Fibroblast of pulmonary artery (primary cell): ENCODE data around the gene CEP192.

Experiments
- DNase-seq: peaks from one replicate; pipeline ENCODE4 v3.0.0-alpha.2; 2010; ENCODE audit warnings: low read depth
- H3K4me3 ChIP-seq: replicated peaks from 2 replicates; pipeline ENCODE4 v1.5.1; 2011; ENCODE audit warnings: low read depth, mild to moderate bottlenecking, control low read depth, low read length, moderate library complexity
- CTCF ChIP-seq: IDR thresholded peaks from 2 replicates; pipeline ENCODE4 v1.5.1; 2011; ENCODE audit warnings: mild to moderate bottlenecking, control low read depth, low read length, inconsistent platforms; ENCODE audit errors: missing control alignments

Gene CEP192

GRCh38 chr18:13051159-13051558 is 60.0 kb downstream of the CEP192 start:
- TF ChIP-seq CTCF, result no peak
- DNase-seq, result peak; percentile 13

GRCh38 chr18:13051950-13052349 is 60.8 kb downstream of the CEP192 start:
- no peak for TF ChIP-seq CTCF
- H3K4me3 ChIP-seq, result no peak overlapping the region
- peak; percentile 1 for DNase-seq

More at GRCh38 chr18:13051159-13051558, 60.0 kb downstream of the CEP192 start:
- H3K4me3 ChIP-seq, result no peak overlapping the region

- TF ChIP-seq CTCF, result no peak
- no peak overlapping the region for H3K4me3 ChIP-seq
- DNase-seq, result no peak
Measured at GRCh38 chr18:13054336-13054735, 63.2 kb downstream of the CEP192 start.

- no peak for DNase-seq
- no peak overlapping the region for H3K4me3 ChIP-seq
- no peak for TF ChIP-seq CTCF
Measured at GRCh38 chr18:13061630-13062189, 70.5 kb downstream of the CEP192 start.

- no peak overlapping the region for H3K4me3 ChIP-seq
- no peak for DNase-seq
- no peak for TF ChIP-seq CTCF
Measured at GRCh38 chr18:13067124-13067523, 76.0 kb downstream of the CEP192 start.

- no peak for TF ChIP-seq CTCF
- DNase-seq, result no peak
Measured at GRCh38 chr18:13067966-13068365, 76.8 kb downstream of the CEP192 start.

GRCh38 chr18:13070460-13070859 is 79.3 kb downstream of the CEP192 start:
- peak; percentile 18 for DNase-seq
- TF ChIP-seq CTCF, result no peak
- H3K4me3 ChIP-seq, result no peak overlapping the region

More at GRCh38 chr18:13067966-13068365, 76.8 kb downstream of the CEP192 start:
- H3K4me3 ChIP-seq, result no peak overlapping the region
